HEK293T (cell line): ENCODE data around the gene E2F3.

Experiments used
- CTCF ChIA-PET: fragments of 350-600 bp; formaldehyde crosslinking; extraction: SDS; loops from one replicate; lab custom pipeline; 2021; ENCODE audit warnings: antibody characterized with exemption, inconsistent platforms; lab: Yijun Ruan, JAX
- POLR2A ChIA-PET: fragments of 350-600 bp; formaldehyde crosslinking; extraction: SDS; loops from one replicate; lab custom pipeline; 2020; ENCODE audit warnings: antibody characterized with exemption, inconsistent platforms; lab: Yijun Ruan, JAX
- DNase-seq: peaks from one replicate; pipeline ENCODE4 v3.0.0; 2012; ENCODE audit warnings: mixed read lengths; ENCODE audit errors: extremely low spot score
- ARNT ChIP-seq: fragments of 450-650 bp; IDR thresholded peaks from 2 replicates; pipeline ENCODE4 v1.6.1; 2017; ENCODE audit warnings: mild to moderate bottlenecking
- BHLHE40 ChIP-seq: fragments of 450-650 bp; IDR thresholded peaks from 2 replicates; pipeline ENCODE4 v1.6.1; 2016; ENCODE audit warnings: mild to moderate bottlenecking, moderate library complexity, borderline replicate concordance
- CTBP1 ChIP-seq: fragments of 450-650 bp; IDR thresholded peaks from 2 replicates; pipeline ENCODE4 v1.6.1; 2016; ENCODE audit warnings: borderline replicate concordance
- ELF4 ChIP-seq: fragments of 450-650 bp; IDR thresholded peaks from 2 replicates; pipeline ENCODE4 v1.6.1; 2017; ENCODE audit warnings: antibody characterized with exemption
- FOXA1 ChIP-seq: fragments of 450-650 bp; IDR thresholded peaks from 2 replicates; pipeline ENCODE4 v1.6.1; 2016; ENCODE audit warnings: mild to moderate bottlenecking
- FOXK2 ChIP-seq: fragments of 450-650 bp; IDR thresholded peaks from 2 replicates; pipeline ENCODE4 v1.6.1; 2016; ENCODE audit warnings: mild to moderate bottlenecking
- FOXM1 ChIP-seq: fragments of 450-650 bp; IDR thresholded peaks from 2 replicates; pipeline ENCODE4 v1.6.1; 2017; ENCODE audit warnings: mild to moderate bottlenecking, borderline replicate concordance
- HDGF ChIP-seq: fragments of 450-650 bp; IDR thresholded peaks from 2 replicates; pipeline ENCODE4 v1.6.1; 2017; ENCODE audit warnings: antibody characterized with exemption, borderline replicate concordance
- L3MBTL2 ChIP-seq: fragments of 450-650 bp; conservative IDR thresholded peaks from 2 replicates; pipeline ENCODE4 v1.6.1; 2016; ENCODE audit warnings: mild to moderate bottlenecking
- LEF1 ChIP-seq: fragments of 450-650 bp; IDR thresholded peaks from 2 replicates; pipeline ENCODE4 v1.6.1; 2017; ENCODE audit warnings: mild to moderate bottlenecking, borderline replicate concordance
- NFRKB ChIP-seq: fragments of 450-650 bp; IDR thresholded peaks from 2 replicates; pipeline ENCODE4 v1.6.1; 2016; ENCODE audit warnings: mild to moderate bottlenecking, moderate library complexity
- PKNOX1 ChIP-seq: fragments of 450-650 bp; IDR thresholded peaks from 2 replicates; pipeline ENCODE4 v1.6.1; 2016
- SP1 ChIP-seq: fragments of 450-650 bp; IDR thresholded peaks from 2 replicates; pipeline ENCODE4 v1.6.1; 2017
- SUZ12 ChIP-seq: fragments of 450-650 bp; IDR thresholded peaks from 2 replicates; pipeline ENCODE4 v1.6.1; 2016; ENCODE audit warnings: mild to moderate bottlenecking
- TARDBP ChIP-seq: fragments of 450-650 bp; IDR thresholded peaks from 2 replicates; pipeline ENCODE4 v1.6.1; 2016
- ZNF384 ChIP-seq: fragments of 450-650 bp; IDR thresholded peaks from 2 replicates; pipeline ENCODE4 v1.6.1; 2016

The E2F3 gene

DNA sequence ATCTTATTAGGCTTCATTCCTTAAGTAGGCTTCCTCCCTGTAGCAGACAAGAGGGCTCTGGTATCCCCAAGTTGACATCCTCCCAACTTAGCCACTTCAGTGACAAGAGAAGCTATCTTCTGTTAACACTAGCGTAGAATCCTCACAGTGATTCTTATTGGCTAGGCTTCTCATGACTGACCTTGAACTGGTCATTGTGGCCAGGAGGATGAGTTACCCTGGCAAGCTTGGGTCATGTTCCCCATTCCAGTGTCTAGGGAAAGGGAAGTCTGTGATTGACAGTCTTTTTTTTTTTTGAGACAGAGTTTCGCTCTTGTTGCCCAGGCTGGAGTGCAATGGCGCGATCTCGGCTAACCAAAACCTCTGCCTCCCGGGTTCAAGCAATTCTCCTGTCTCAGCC lies 139.7 kb downstream of the E2F3 start:
- ChIA-PET CTCF (no interaction called here), POLR2A (no interaction called here)
- no peak for DNase-seq
- TF ChIP-seq SUZ12 (no peak), ARNT (no peak), LEF1 (no peak), NFRKB (no peak), FOXK2 (no peak), FOXA1 (no peak), HDGF (no peak), TARDBP (no peak), PKNOX1 (no peak), FOXM1 (no peak), ELF4 (no peak), SP1 (no peak), L3MBTL2 (no peak), BHLHE40 (no peak), ZNF384 (no peak), CTBP1 (no peak)

- TF ChIP-seq NFRKB = no peak
- TF ChIP-seq SP1 = no peak
- no peak for TF ChIP-seq ZNF384
- TF ChIP-seq L3MBTL2 = no peak
- no peak for TF ChIP-seq FOXK2
- no peak for TF ChIP-seq LEF1
- no peak for TF ChIP-seq CTBP1
- no peak for TF ChIP-seq HDGF
- TF ChIP-seq ARNT = no peak
- no peak for TF ChIP-seq TARDBP
- TF ChIP-seq PKNOX1 = no peak
- TF ChIP-seq FOXA1 = no peak
- no peak for TF ChIP-seq SUZ12
- no peak for TF ChIP-seq BHLHE40
- TF ChIP-seq ELF4 = no peak
- no peak for TF ChIP-seq FOXM1
- DNase-seq = no peak
- ChIA-PET CTCF (interaction anchor here (0.5 kb wide), 1 partner anchor 786 kb away, joined by 3 read pairs; no protein-coding TSS in a partner anchor), POLR2A (no interaction called here)
Observed at GRCh38 chr6:20542927-20543602, 141.4 kb downstream of the E2F3 start.
